Measurements from ENCODE around the gene CDH4. TPM values are rescaled to one million over a fixed set of nuclear protein-coding genes. Genes with fewer than 3 reads are reported as not detected.

The CDH4 gene
- total RNA-seq, 1 donor, result 0.18 TPM

GRCh38 chr20:61646986-61647385 lies 394.9 kb downstream of the CDH4 start:
- no peak for TF ChIP-seq CTCF (IDR thresholded peaks at IDR 0.05; ENCODE audit: insufficient read depth, low read length)
- no peak overlapping the region for H3K4me3 ChIP-seq (ENCODE audit: low read depth, low read length)
- DNase-seq (ENCODE audit: low read depth), result no peak

GRCh38 chr20:61647702-61648101 lies 395.6 kb downstream of the CDH4 start:
- H3K4me3 ChIP-seq (ENCODE audit: low read depth, low read length), result no peak overlapping the region
- no peak for TF ChIP-seq CTCF (IDR thresholded peaks at IDR 0.05; ENCODE audit: insufficient read depth, low read length)
- DNase-seq (ENCODE audit: low read depth), result no peak

GRCh38 chr20:61649105-61649859 lies 397.2 kb downstream of the CDH4 start:
- DNase-seq (ENCODE audit: low read depth), result no peak
- no peak overlapping the region for H3K4me3 ChIP-seq (ENCODE audit: low read depth, low read length)
- no peak for TF ChIP-seq CTCF (IDR thresholded peaks at IDR 0.05; ENCODE audit: insufficient read depth, low read length)

GRCh38 chr20:61649860-61650162 lies 397.8 kb downstream of the CDH4 start:
- no peak for TF ChIP-seq CTCF (IDR thresholded peaks at IDR 0.05; ENCODE audit: insufficient read depth, low read length)
- H3K4me3 ChIP-seq (ENCODE audit: low read depth, low read length), result no peak overlapping the region
- no peak for DNase-seq (ENCODE audit: low read depth)

- no peak overlapping the region for H3K4me3 ChIP-seq (ENCODE audit: low read depth, low read length)
- no peak for DNase-seq (ENCODE audit: low read depth)
- TF ChIP-seq CTCF (IDR thresholded peaks at IDR 0.05; ENCODE audit: insufficient read depth, low read length), result no peak
These were observed 399.1 kb downstream of the CDH4 start for GRCh38 chr20:61650912-61651733.

- DNase-seq (ENCODE audit: low read depth), result no peak
- H3K4me3 ChIP-seq (ENCODE audit: low read depth, low read length), result no peak overlapping the region
- TF ChIP-seq CTCF (IDR thresholded peaks at IDR 0.05; ENCODE audit: insufficient read depth, low read length), result no peak
These were observed 400.1 kb downstream of the CDH4 start for GRCh38 chr20:61652146-61652545.
